Measurements from ENCODE around the gene TGFB2. TPM values are rescaled to one million over a fixed set of nuclear protein-coding genes. Genes with fewer than 3 reads are reported as not detected.

Gene TGFB2
- total and polyA plus RNA-seq, 2 experiments from 2014 or later: 0.97 to 1.3 TPM

- in situ Hi-C loops (cut with MboI): no loop called here
- no peak overlapping the region for H3K4me2 ChIP-seq (ENCODE audit: unreplicated experiment)
- no peaks in the 10 kb centered on the region for H3K36me3 ChIP-seq (ENCODE audit: low read depth)
- no peak overlapping the region for H3K9ac ChIP-seq
- 89 to 94% methylated on average over 5 of the region's 5 CpGs for WGBS, 2 experiments (ENCODE audit: low coverage in 1 of 2, low lambda C conversion rate in 2 of 2, missing lambda C conversion rate in 2 of 2)
- H3K4me1 ChIP-seq (ENCODE audit: insufficient read depth): peaks cover 16% of the 10 kb centered on the region
- H3K9me2 ChIP-seq (ENCODE audit: insufficient read depth): no peaks in the 10 kb centered on the region
- H3K27me3 ChIP-seq (replicated peaks; ENCODE audit: insufficient read depth): no peaks in the 10 kb centered on the region
- no peaks in the 10 kb centered on the region for H4K20me1 ChIP-seq (ENCODE audit: insufficient read depth)
- no peak overlapping the region for H3K4me3 ChIP-seq
- H3K79me2 ChIP-seq (ENCODE audit: insufficient read depth): no peaks in the 10 kb centered on the region
- no peaks in the 10 kb centered on the region for H3K9me3 ChIP-seq (ENCODE audit: low read depth)
- no peak overlapping the region for H2AFZ ChIP-seq
- H3F3A ChIP-seq (ENCODE audit: insufficient read depth): peaks cover 3% of the 10 kb centered on the region; the same call in 1 of the 2 replicates
- TF ChIP-seq EZH2phosphoT487 (IDR thresholded peaks at IDR 0.05; ENCODE audit: insufficient read depth, low read depth) (no peak), EZH2 (IDR thresholded peaks at IDR 0.05; ENCODE audit: insufficient read depth, poor library complexity, severe bottlenecking) (no peak)
- DNase-seq: no peak
- H3K27ac ChIP-seq: no peak overlapping the region
These were observed 90.4 kb downstream of the TGFB2 start for GRCh38 chr1:218435528-218435927.

- in situ Hi-C loops (cut with MboI): no loop called here
- H2AFZ ChIP-seq: no peak overlapping the region
- no peaks in the 10 kb centered on the region for H3K9me3 ChIP-seq (ENCODE audit: low read depth)
- H3K36me3 ChIP-seq (ENCODE audit: low read depth): no peaks in the 10 kb centered on the region
- 52 to 68% methylated on average over 1 of the region's 1 CpG for WGBS, 2 experiments (ENCODE audit: low coverage in 1 of 2, low lambda C conversion rate in 2 of 2, missing lambda C conversion rate in 2 of 2)
- no peak overlapping the region for H3K4me2 ChIP-seq (ENCODE audit: unreplicated experiment)
- peaks cover 16% of the 10 kb centered on the region for H3K4me1 ChIP-seq (ENCODE audit: insufficient read depth)
- H3K9me2 ChIP-seq (ENCODE audit: insufficient read depth): no peaks in the 10 kb centered on the region
- peaks cover 3% of the 10 kb centered on the region; the same call in 1 of the 2 replicates for H3F3A ChIP-seq (ENCODE audit: insufficient read depth)
- no peaks in the 10 kb centered on the region for H4K20me1 ChIP-seq (ENCODE audit: insufficient read depth)
- peak; percentile 23 for DNase-seq
- no peaks in the 10 kb centered on the region for H3K79me2 ChIP-seq (ENCODE audit: insufficient read depth)
- H3K27me3 ChIP-seq (replicated peaks; ENCODE audit: insufficient read depth): no peaks in the 10 kb centered on the region
- TF ChIP-seq EZH2phosphoT487 (IDR thresholded peaks at IDR 0.05; ENCODE audit: insufficient read depth, low read depth): no peak
- H3K9ac ChIP-seq: no peak overlapping the region
- H3K4me3 ChIP-seq: no peak overlapping the region
- H3K27ac ChIP-seq: no peak overlapping the region
These were observed 91.2 kb downstream of the TGFB2 start for GRCh38 chr1:218436346-218436745.

- Histone ChIP-seq H3K4me2 (ENCODE audit: unreplicated experiment) (no peak overlapping the region), H3K9me2 (ENCODE audit: insufficient read depth) (no peaks in the 10 kb centered on the region), H3K9me3 (ENCODE audit: low read depth) (no peaks in the 10 kb centered on the region), H3K27ac (no peak overlapping the region), H2AFZ (no peak overlapping the region), H3F3A (ENCODE audit: insufficient read depth) (peaks cover 3% of the 10 kb centered on the region; the same call in 1 of the 2 replicates), H3K4me1 (ENCODE audit: insufficient read depth) (peaks cover 16% of the 10 kb centered on the region), H4K20me1 (ENCODE audit: insufficient read depth) (no peaks in the 10 kb centered on the region), H3K36me3 (ENCODE audit: low read depth) (no peaks in the 10 kb centered on the region), H3K27me3 (replicated peaks; ENCODE audit: insufficient read depth) (no peaks in the 10 kb centered on the region), H3K9ac (no peak overlapping the region), H3K79me2 (ENCODE audit: insufficient read depth) (no peaks in the 10 kb centered on the region), H3K4me3 (no peak overlapping the region)
- TF ChIP-seq EZH2 (IDR thresholded peaks at IDR 0.05; ENCODE audit: insufficient read depth, poor library complexity, severe bottlenecking) (no peak), EZH2phosphoT487 (IDR thresholded peaks at IDR 0.05; ENCODE audit: insufficient read depth, low read depth) (no peak)
- peak; percentile 31 for DNase-seq
- in situ Hi-C loops (cut with MboI): no loop called here
- WGBS, 2 experiments (ENCODE audit: low coverage in 1 of 2, low lambda C conversion rate in 2 of 2, missing lambda C conversion rate in 2 of 2): 63 to 67% methylated on average over 1 of the region's 1 CpG
These were observed 91.9 kb downstream of the TGFB2 start for GRCh38 chr1:218436997-218437396.

GRCh38 chr1:218439541-218440295 is 94.6 kb downstream of the TGFB2 start:
- in situ Hi-C loops (cut with MboI): no loop called here
- H2AFZ ChIP-seq: peak overlapping the region; percentile 42; the same call in 1 of the 2 replicates
- H4K20me1 ChIP-seq (ENCODE audit: insufficient read depth): no peaks in the 10 kb centered on the region
- H3K79me2 ChIP-seq (ENCODE audit: insufficient read depth): no peaks in the 10 kb centered on the region
- H3K9ac ChIP-seq: no peak overlapping the region
- H3K36me3 ChIP-seq (ENCODE audit: low read depth): no peaks in the 10 kb centered on the region
- H3K27ac ChIP-seq: no peak overlapping the region
- H3K9me3 ChIP-seq (ENCODE audit: low read depth): no peaks in the 10 kb centered on the region
- H3K4me3 ChIP-seq: no peak overlapping the region
- no peaks in the 10 kb centered on the region for H3K9me2 ChIP-seq (ENCODE audit: insufficient read depth)
- no peaks in the 10 kb centered on the region for H3K27me3 ChIP-seq (replicated peaks; ENCODE audit: insufficient read depth)
- peak; percentile 57 for DNase-seq
- peaks cover 3% of the 10 kb centered on the region; the same call in 1 of the 2 replicates for H3F3A ChIP-seq (ENCODE audit: insufficient read depth)
- TF ChIP-seq EZH2 (IDR thresholded peaks at IDR 0.05; ENCODE audit: insufficient read depth, poor library complexity, severe bottlenecking) (no peak), EZH2phosphoT487 (IDR thresholded peaks at IDR 0.05; ENCODE audit: insufficient read depth, low read depth) (no peak)
- no peak overlapping the region for H3K4me2 ChIP-seq (ENCODE audit: unreplicated experiment)
- 57 to 60% methylated on average over 9 of the region's 9 CpGs for WGBS, 2 experiments (ENCODE audit: low coverage in 1 of 2, low lambda C conversion rate in 2 of 2, missing lambda C conversion rate in 2 of 2)
- peaks cover 8% of the 10 kb centered on the region for H3K4me1 ChIP-seq (ENCODE audit: insufficient read depth)

Data from GM23248 (cell line).